Measurements from ENCODE around the gene CREBBP. TPM values are rescaled to one million over a fixed set of nuclear protein-coding genes. Genes with fewer than 3 reads are reported as not detected.

CREBBP gene
- total RNA-seq, 2 experiments from 2014 or later: 26.6 to 29.5 TPM

GRCh38 chr16:3841729-3842508, 38.6 kb downstream of the CREBBP start:
- ChIA-PET POLR2A (no interaction called here), CTCF (no interaction called here)
- Mint-ChIP-seq H3K27me3 (no peaks in the 10 kb centered on the region), H3K36me3 (no peaks in the 10 kb centered on the region), H3K27ac (no peak overlapping the region), H3K9me3 (no peaks in the 10 kb centered on the region), H3K4me3 (no peak overlapping the region), H3K4me1 (ENCODE audit: low read depth) (peaks cover 42% of the 10 kb centered on the region)
- intact Hi-C loops (cut with micrococcal nuclease): no loop called here
- no peak for DNase-seq

- ChIA-PET POLR2A (no interaction called here), CTCF (no interaction called here)
- H3K27ac Mint-ChIP-seq: no peak overlapping the region
- DNase-seq: no peak
- intact Hi-C loops (cut with micrococcal nuclease): no loop called here
- H3K27me3 Mint-ChIP-seq: no peaks in the 10 kb centered on the region
- peaks cover 27% of the 10 kb centered on the region for H3K4me1 Mint-ChIP-seq (ENCODE audit: low read depth)
- H3K4me3 Mint-ChIP-seq: no peak overlapping the region
- peaks cover 3% of the 10 kb centered on the region for H3K36me3 Mint-ChIP-seq
- peaks cover under 1% of the 10 kb centered on the region for H3K9me3 Mint-ChIP-seq
These were observed 40.9 kb downstream of the CREBBP start for GRCh38 chr16:3839402-3840184.

DNA sequence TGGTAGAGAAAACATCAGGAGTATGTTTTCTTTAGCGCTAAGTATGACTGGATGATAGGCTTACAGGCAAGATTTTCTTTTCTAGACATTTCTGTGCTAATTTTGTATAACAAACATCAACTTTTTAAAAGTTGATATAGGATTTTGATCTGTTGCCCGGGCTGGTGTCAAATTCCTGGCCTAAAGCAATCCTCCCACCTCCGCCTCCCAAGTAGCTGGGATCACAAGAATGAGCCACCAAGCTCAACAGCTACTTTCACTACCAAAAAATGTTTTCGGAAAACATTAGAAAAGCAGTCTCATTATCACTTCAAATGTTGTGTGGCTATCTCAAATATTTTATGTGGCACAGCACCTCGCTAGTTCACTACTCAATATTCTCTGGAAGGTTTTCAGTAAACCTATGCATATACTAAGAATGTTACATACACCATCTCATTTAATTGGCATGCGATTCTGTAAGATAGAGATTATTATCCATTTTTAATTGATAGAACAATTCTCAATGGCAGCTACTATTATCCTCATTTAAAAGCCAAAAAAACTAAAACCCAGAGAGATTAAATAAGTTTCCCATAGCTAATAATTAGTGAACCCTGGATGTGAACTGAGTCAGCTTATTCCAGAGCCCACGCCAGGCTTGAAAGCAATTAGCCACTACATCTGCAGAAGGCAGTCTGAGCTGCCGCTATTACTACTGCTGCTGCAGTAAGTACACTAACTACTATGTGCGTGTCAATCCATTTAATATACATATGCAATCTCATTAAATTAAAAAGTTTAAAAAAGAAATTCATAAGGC, 41.7 kb downstream of the CREBBP start:
- Mint-ChIP-seq H3K27me3 (no peaks in the 10 kb centered on the region), H3K9me3 (peaks cover 6% of the 10 kb centered on the region), H3K27ac (no peak overlapping the region), H3K4me3 (no peak overlapping the region), H3K36me3 (peaks cover 11% of the 10 kb centered on the region), H3K4me1 (ENCODE audit: low read depth) (peaks cover 28% of the 10 kb centered on the region)
- CTCF ChIA-PET: no interaction called here
- POLR2A ChIA-PET: no interaction called here
- intact Hi-C loops (cut with micrococcal nuclease): no loop called here
- no peak for DNase-seq

DNA sequence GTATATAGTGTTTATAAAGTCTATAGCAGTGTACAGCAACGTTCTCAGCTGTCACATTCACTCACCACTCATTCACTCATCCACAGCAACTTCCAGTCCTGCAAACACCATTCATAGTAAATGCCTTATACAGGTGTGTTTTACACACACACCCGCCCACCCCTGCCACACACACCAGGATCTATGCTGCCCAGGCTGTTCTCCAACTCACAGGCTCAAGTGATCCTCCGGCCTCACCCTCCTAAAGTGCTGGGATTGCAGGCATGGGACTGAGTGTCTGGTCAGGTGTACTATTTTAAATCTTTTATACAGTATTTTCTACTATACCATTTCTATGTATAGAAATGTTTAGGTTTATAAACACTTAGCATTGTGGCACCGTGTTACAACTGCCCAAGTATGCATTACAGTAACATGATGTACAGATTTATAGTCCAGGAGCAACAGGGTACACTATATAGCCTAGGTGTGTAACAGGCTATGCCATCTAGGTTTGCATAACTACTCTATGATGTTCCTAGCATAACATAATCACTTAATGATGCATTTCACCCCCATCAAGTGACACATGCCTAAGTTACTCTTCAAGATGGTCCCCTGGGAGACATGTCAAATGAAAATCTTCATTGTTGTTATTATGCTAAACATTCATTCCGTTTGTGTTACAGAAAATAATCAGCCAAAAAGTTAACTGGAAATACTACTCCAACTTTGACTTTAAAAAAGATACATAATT, 42.5 kb downstream of the CREBBP start:
- ChIA-PET CTCF (no interaction called here), POLR2A (no interaction called here)
- H3K27ac Mint-ChIP-seq: no peak overlapping the region
- no peaks in the 10 kb centered on the region for H3K27me3 Mint-ChIP-seq
- intact Hi-C loops (cut with micrococcal nuclease): no loop called here
- no peak for DNase-seq
- peaks cover 17% of the 10 kb centered on the region for H3K36me3 Mint-ChIP-seq
- no peak overlapping the region for H3K4me3 Mint-ChIP-seq
- H3K9me3 Mint-ChIP-seq: peaks cover 13% of the 10 kb centered on the region
- H3K4me1 Mint-ChIP-seq (ENCODE audit: low read depth): peaks cover 28% of the 10 kb centered on the region

- Mint-ChIP-seq H3K27me3 (no peaks in the 10 kb centered on the region), H3K4me1 (ENCODE audit: low read depth) (peaks cover 20% of the 10 kb centered on the region), H3K36me3 (peaks cover 25% of the 10 kb centered on the region), H3K9me3 (peaks cover 22% of the 10 kb centered on the region), H3K27ac (no peak overlapping the region), H3K4me3 (no peak overlapping the region)
- ChIA-PET CTCF (no interaction called here), POLR2A (no interaction called here)
- intact Hi-C loops (cut with micrococcal nuclease): no loop called here
- no peak for DNase-seq
These were observed 43.9 kb downstream of the CREBBP start for GRCh38 chr16:3836641-3837040.

DNA sequence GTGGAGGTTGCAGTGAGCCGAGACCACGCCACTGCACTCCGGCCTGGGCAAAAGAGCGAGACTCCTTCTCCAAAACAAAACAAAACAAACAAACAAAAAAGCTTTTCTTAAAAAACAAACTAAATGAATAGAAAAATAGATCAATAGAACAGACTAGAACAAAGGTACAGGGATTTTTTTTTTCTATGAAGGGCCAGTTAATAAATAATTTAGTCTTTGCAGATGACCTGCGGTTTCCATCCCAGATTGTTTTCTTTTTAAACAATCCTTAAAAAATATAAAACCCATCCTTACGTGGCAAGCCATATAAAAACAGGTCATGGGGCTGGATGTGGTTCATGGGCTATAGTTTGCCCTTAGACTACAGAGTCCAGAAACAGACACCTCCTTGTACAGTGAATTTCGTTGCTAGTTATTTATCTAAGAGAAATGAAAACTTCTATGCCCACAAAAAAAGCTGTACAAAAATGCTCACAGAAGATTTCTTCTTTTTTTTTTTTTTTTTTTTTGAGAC, 45.4 kb downstream of the CREBBP start:
- Mint-ChIP-seq H3K27ac (no peak overlapping the region), H3K9me3 (peaks cover 22% of the 10 kb centered on the region), H3K4me3 (no peak overlapping the region), H3K36me3 (peaks cover 28% of the 10 kb centered on the region), H3K27me3 (no peaks in the 10 kb centered on the region), H3K4me1 (ENCODE audit: low read depth) (peaks cover 21% of the 10 kb centered on the region)
- ChIA-PET POLR2A (no interaction called here), CTCF (no interaction called here)
- intact Hi-C loops (cut with micrococcal nuclease): no loop called here
- no peak for DNase-seq

DNA sequence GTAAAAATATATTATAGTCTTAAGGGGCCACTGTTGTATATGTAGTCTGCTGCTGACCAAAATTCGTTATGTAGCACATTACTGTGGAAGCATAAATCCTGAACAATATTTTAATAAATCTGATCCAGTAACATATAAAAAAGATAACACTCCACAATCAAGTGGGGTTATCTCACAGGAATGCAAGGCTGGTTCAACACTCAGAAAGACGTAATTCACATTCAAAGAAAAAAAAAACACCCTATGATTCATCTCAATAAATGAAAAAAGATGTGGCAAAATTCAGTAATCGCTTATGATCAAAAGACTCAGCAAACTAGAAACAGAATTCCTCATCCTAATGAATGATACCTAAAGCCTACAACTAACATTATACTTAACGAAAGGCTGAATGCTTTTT, 47.8 kb downstream of the CREBBP start:
- no peak for DNase-seq
- Mint-ChIP-seq H3K9me3 (peaks cover 22% of the 10 kb centered on the region), H3K27me3 (no peaks in the 10 kb centered on the region), H3K27ac (no peak overlapping the region), H3K36me3 (peaks cover 32% of the 10 kb centered on the region), H3K4me1 (ENCODE audit: low read depth) (peaks cover 24% of the 10 kb centered on the region), H3K4me3 (no peak overlapping the region)
- intact Hi-C loops (cut with micrococcal nuclease): no loop called here
- POLR2A ChIA-PET: no interaction called here
- CTCF ChIA-PET: no interaction called here

DNA sequence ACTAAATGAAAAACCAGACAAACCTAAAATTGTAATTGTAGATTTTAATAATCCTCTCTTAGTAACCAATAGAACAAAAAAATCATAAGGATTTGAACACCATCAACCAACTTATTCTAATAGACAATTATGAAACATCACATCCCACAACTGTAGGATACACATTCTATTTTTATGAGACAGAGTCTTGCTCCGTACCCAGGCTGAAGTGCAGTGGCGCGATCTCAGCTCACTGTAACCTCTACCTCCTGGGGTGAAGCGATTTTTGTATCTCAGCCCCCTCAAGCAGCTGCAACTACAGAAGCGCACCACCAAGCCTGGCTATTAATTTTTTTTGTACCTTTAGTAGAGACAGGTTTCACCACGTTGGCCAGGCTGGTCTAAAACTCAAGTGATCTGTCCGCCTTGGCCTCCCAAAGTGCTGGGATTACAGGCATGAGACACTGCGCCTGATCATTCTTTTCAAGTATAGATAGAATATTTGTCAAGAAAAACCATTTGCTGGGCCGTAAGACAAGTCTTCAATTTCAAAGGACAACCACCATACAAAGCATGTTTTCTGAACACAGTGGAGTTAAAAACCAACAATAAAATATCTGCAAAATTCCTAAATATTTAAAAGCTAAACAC, 49.8 kb downstream of the CREBBP start:
- Mint-ChIP-seq H3K36me3 (peaks cover 34% of the 10 kb centered on the region), H3K4me3 (no peak overlapping the region), H3K9me3 (peaks cover 22% of the 10 kb centered on the region), H3K4me1 (ENCODE audit: low read depth) (peaks cover 37% of the 10 kb centered on the region), H3K27ac (no peak overlapping the region), H3K27me3 (no peaks in the 10 kb centered on the region)
- DNase-seq: no peak
- ChIA-PET POLR2A (no interaction called here), CTCF (interaction anchor here (0.8 kb wide), 1 partner anchor 153 kb away, joined by 4 read pairs; no protein-coding TSS in a partner anchor)
- intact Hi-C loops (cut with micrococcal nuclease): no loop called here

DNA sequence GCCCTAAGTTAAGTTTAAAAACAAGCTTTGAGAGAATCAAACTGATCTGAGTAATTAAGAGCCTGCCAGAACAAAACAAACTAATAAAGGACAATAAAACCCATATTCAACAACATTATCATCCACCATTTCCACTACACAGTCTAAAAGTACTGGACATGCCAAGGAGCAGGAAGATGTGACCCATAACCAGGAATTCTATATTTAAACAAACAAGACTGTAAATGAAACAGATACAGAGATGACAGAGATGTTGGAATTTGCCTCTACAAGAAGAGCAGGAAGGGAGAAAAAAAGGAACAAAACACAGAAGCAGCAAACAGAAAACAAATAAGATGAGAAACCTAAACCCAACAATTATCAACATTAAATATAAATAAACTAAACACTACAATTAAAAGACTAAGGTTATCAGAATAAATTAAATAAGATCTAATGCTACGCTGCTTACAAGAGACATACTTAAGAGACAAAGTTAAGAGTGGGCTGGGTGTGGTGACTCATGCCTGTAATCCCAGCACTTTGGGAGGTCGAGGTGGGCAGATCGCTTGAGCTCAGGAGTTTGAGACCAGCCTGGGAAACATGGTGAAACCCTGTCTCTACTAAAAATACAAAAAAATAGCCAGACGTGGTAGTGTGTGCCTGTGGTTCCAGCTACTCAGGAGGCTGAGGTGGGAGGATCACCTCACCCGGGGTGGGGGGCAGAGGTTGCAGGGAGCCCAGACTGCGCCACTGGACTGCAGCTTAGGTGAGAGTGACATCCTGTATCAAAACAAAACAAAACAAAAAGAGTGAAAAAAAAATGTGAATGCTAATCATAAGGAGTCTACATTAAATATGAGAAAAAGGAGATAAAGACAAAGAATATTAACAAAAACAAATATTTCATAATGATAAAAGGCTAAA, 50.6 kb downstream of the CREBBP start:
- Mint-ChIP-seq H3K4me3 (no peak overlapping the region), H3K27ac (no peak overlapping the region), H3K9me3 (peaks cover 22% of the 10 kb centered on the region), H3K4me1 (ENCODE audit: low read depth) (peaks cover 45% of the 10 kb centered on the region), H3K36me3 (peaks cover 33% of the 10 kb centered on the region), H3K27me3 (no peaks in the 10 kb centered on the region)
- POLR2A ChIA-PET: no interaction called here
- intact Hi-C loops (cut with micrococcal nuclease): no loop called here
- CTCF ChIA-PET: interaction anchor here (0.8 kb wide), 1 partner anchor 152 kb away, joined by 4 read pairs; no protein-coding TSS in a partner anchor
- DNase-seq: no peak

- peaks cover 72% of the 10 kb centered on the region for H3K4me1 Mint-ChIP-seq (ENCODE audit: low read depth)
- H3K4me3 Mint-ChIP-seq: no peak overlapping the region
- no peak for DNase-seq
- intact Hi-C loops (cut with micrococcal nuclease): loop anchor here (1.0 to 2.0 kb wide), 3 partner anchors 15 to 53 kb away; no protein-coding TSS in a partner anchor
- no peak overlapping the region for H3K27ac Mint-ChIP-seq
- no peaks in the 10 kb centered on the region for H3K9me3 Mint-ChIP-seq
- H3K36me3 Mint-ChIP-seq: peaks cover 7% of the 10 kb centered on the region
- H3K27me3 Mint-ChIP-seq: no peaks in the 10 kb centered on the region
- ChIA-PET CTCF (no interaction called here), POLR2A (no interaction called here)
These were observed 54.6 kb downstream of the CREBBP start for GRCh38 chr16:3825940-3826339.

GRCh38 chr16:3825103-3825502, 55.4 kb downstream of the CREBBP start:
- ChIA-PET POLR2A (no interaction called here), CTCF (no interaction called here)
- H3K4me1 Mint-ChIP-seq (ENCODE audit: low read depth): peaks cover 77% of the 10 kb centered on the region
- intact Hi-C loops (cut with micrococcal nuclease): loop anchor here (1.0 to 2.0 kb wide), 3 partner anchors 14 to 54 kb away; no protein-coding TSS in a partner anchor
- H3K36me3 Mint-ChIP-seq: peaks cover 7% of the 10 kb centered on the region
- no peak overlapping the region for H3K4me3 Mint-ChIP-seq
- peak overlapping the region; percentile 24 for H3K27ac Mint-ChIP-seq
- no peaks in the 10 kb centered on the region for H3K9me3 Mint-ChIP-seq
- no peaks in the 10 kb centered on the region for H3K27me3 Mint-ChIP-seq
- DNase-seq: peak; percentile 54

All from activated CD4-positive, alpha-beta memory T cell treated with anti-CD3 and anti-CD28 coated beads for 36 hours (primary cell).